Astrocyte of the cerebellum (primary cell): Measurements from ENCODE around the gene HHEX.

Experiments used
- DNase-seq: peaks from one replicate; pipeline ENCODE4 v3.0.0-alpha.2; 2011; ENCODE audit warnings: low read depth
- H3K4me3 ChIP-seq: 2 replicates; pipeline ENCODE4 v1.5.1; 2011; ENCODE audit warnings: mild to moderate bottlenecking, low read depth, low read length, moderate library complexity
- in situ Hi-C: cut with HindIII; loops from 2 replicates; pipeline ENCODE4 v1.10.0; 2017; ENCODE audit warnings: low sequenced_read_pairs
- TF ChIP-seq, protein P1 (sequence below): IDR thresholded peaks from 2 replicates; pipeline ENCODE4 v1.5.1; 2012; ENCODE audit warnings: low read length, low read depth, moderate library complexity, mild to moderate bottlenecking; ENCODE audit errors: missing control alignments

Gene HHEX

GRCh38 chr10:92657024-92657423, 32.7 kb upstream of the HHEX start:
- TF ChIP-seq, protein P1, sequence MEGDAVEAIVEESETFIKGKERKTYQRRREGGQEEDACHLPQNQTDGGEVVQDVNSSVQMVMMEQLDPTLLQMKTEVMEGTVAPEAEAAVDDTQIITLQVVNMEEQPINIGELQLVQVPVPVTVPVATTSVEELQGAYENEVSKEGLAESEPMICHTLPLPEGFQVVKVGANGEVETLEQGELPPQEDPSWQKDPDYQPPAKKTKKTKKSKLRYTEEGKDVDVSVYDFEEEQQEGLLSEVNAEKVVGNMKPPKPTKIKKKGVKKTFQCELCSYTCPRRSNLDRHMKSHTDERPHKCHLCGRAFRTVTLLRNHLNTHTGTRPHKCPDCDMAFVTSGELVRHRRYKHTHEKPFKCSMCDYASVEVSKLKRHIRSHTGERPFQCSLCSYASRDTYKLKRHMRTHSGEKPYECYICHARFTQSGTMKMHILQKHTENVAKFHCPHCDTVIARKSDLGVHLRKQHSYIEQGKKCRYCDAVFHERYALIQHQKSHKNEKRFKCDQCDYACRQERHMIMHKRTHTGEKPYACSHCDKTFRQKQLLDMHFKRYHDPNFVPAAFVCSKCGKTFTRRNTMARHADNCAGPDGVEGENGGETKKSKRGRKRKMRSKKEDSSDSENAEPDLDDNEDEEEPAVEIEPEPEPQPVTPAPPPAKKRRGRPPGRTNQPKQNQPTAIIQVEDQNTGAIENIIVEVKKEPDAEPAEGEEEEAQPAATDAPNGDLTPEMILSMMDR, result no peak
- no peak overlapping the region for H3K4me3 ChIP-seq
- in situ Hi-C loops, result no loop called here
- no peak for DNase-seq

DNA sequence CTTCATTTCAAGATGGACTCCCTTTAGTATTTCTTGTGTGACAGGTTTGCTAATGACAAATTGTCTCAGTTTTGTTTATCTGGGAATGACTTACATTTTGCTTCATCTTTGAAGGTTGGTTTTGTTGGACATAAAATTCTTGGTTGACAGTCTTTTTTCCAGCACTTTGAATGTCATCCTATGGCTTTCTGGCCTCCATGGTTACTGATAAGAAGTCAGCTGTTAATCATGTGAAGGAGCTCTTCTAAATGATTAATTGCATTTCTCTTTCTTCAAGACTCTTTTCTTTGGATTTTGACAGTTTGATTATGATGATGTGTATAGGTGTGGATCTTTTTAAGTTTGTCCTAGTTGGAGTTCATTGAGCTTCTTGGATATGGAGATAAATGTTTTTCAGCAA, 26.9 kb upstream of the HHEX start:
- TF ChIP-seq, protein P1, result no peak
- H3K4me3 ChIP-seq, result no peak overlapping the region
- in situ Hi-C loops, result no loop called here
- DNase-seq, result no peak

DNA sequence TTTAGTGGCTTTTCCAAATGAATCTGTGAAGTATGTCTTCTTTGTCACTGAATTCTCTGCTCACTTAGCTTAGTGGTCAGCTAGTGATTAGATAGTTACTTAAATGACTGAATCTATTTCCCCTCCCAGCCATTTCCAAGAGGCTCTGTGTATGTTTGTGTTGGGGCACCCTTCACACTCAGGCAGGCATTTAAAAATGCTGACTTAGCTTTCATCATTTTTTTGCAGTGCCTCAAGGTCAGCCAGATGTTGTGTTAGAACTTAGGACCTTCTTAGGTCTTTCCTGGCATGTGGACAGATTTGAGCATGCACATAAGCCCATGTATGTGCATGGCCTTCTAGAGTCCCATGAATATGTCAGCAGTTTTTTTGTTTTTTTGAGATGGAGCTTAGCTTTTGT, 25.4 kb upstream of the HHEX start:
- DNase-seq, result no peak
- TF ChIP-seq, protein P1, result no peak
- no peak overlapping the region for H3K4me3 ChIP-seq
- in situ Hi-C loops, result no loop called here

DNA sequence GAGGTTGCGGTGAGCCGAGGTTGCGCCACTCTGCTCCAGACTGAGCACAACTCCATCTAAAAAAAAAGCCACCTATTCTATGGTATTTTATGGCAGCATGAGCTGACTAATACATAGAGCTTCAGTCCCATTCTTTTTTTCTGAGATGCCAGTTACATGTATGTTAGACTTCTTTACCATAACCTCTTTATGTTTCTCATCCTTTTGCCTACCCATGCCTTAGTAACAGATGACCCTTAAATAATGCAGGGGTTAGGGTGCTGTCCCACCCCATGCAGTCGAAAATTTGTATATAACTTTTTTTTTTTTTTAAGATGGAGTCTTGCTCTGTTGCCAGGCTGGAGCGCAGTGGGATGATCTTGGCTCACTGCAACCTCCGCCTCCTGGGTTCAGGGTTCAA, 22.7 kb upstream of the HHEX start:
- no peak overlapping the region for H3K4me3 ChIP-seq
- TF ChIP-seq, protein P1, result no peak
- no peak for DNase-seq
- in situ Hi-C loops, result no loop called here

- no peak for DNase-seq
- in situ Hi-C loops, result no loop called here
- no peak overlapping the region for H3K4me3 ChIP-seq
- TF ChIP-seq, protein P1, result no peak
These were observed 12.0 kb upstream of the HHEX start for GRCh38 chr10:92677708-92678107.

DNA sequence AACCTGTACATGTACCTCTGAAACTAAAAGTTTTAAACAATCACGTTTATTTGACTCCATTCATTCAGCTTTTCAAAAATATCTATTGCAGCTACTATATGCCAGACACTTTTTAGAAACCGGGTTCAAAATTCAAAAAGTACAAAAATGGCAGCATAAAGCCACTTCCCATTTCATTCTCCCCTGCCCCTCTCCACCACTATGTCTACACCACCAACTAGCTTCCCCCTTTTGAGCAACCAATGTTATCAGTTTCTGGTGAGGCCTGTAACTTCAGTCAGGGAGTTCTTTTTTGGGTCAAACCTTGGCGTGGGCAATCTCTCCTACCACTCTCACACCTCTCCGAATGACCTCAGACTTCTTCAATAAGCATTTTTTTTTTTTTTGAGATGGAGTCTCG, 11.5 kb upstream of the HHEX start:
- H3K4me3 ChIP-seq, result no peak overlapping the region
- TF ChIP-seq, protein P1, result no peak
- in situ Hi-C loops, result no loop called here
- no peak for DNase-seq

DNA sequence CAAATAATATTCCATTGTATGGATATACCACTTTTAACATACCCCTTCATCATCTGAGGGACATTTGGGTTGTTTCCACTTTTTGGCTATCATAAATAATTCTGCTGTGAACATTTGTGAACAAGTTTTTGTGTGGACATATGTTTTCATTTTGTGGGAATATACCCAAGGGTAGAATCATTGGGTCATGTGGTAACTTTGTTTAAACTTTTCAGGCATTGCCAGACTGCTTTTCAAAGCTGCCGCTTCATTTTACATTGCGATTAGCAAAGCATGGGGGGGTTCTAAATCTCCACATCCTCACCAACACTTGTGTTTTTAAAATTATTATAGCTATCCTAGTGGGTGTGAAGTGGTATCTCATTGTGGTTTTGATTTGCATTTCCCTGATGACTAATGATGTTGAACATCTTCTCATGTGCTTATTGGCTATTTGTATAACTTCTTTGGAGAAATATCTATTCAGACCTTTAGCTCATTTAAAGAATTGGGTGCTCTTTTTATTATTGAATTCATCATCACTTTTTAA, 8.4 kb upstream of the HHEX start:
- TF ChIP-seq, protein P1, result no peak
- H3K4me3 ChIP-seq, result no peak overlapping the region
- DNase-seq, result no peak
- in situ Hi-C loops, result no loop called here
